ENCODE measurements around the gene ATP6AP2. TPM values are rescaled to one million over a fixed set of nuclear protein-coding genes. Genes with fewer than 3 reads are reported as not detected.
"Not testable (repeated sequence)": the region's sequence is repeated elsewhere in the genome, so short reads cannot be mapped to it uniquely, and the experiment has no call there.

The ATP6AP2 gene
- total RNA-seq, 1 donor = 38.5 TPM

DNA sequence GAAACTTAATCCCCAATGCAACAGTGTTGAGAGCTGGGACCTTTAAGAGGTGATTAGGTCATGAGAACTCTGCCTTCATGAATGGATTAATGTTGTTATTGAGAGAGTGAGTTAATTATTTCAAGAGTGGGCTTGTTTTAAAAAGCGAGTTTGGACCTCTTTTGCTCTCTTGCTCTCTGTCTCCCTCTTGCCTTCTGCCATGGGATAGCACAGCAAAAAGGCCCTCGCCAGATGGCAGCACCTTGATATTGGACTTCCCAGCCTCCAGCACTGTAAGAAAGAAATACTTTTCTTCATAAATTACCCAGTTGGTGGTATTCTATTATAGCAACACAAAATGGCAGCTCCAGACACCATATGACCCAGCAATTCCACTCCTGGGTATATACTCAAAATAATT lies 7.0 kb upstream of the ATP6AP2 start:
- DNase-seq (ENCODE audit: low read depth in 2 of 3, low spot score in 2 of 3) = no peak

DNA sequence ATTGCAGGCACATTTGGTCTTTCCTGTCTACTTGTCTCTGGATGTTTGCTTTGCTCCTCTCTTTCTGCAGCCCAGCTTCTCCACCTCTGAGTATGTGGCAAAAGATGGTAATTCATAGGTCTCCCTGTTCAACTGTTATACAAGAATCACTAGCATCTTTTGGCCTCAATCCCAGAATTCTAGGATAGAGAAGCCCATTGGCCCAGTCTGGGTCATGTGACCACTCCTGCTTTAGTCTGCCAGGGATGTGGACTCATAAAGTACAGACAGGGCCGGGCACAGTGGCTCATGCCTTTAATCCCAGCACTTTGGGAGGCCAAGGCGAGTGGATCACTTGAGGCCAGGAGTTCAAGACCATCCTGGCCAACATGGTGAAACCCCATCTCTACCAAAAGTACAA lies 5.4 kb upstream of the ATP6AP2 start:
- DNase-seq (ENCODE audit: low read depth in 2 of 3, low spot score in 2 of 3) = not testable (repeated sequence)

DNA sequence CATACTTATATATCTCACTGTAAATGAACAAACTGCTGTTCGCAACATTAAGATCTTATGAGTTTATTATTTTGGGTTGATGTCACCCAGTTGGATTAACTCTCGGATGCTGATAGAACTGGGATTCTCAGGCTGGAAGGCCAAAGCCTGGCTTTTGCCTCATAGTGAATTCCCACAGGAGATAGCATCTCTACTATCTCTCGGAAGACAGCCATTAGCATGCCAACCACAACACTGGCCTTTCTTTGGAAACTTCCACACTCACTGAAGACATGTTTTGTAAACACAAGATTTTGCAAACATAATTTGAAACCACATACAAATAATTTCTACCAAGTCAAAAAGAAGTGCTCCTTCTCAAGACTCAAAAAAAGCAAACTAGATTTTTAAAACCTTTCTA lies 4.5 kb upstream of the ATP6AP2 start:
- no peak for DNase-seq (ENCODE audit: low read depth in 2 of 3, low spot score in 2 of 3)

DNA sequence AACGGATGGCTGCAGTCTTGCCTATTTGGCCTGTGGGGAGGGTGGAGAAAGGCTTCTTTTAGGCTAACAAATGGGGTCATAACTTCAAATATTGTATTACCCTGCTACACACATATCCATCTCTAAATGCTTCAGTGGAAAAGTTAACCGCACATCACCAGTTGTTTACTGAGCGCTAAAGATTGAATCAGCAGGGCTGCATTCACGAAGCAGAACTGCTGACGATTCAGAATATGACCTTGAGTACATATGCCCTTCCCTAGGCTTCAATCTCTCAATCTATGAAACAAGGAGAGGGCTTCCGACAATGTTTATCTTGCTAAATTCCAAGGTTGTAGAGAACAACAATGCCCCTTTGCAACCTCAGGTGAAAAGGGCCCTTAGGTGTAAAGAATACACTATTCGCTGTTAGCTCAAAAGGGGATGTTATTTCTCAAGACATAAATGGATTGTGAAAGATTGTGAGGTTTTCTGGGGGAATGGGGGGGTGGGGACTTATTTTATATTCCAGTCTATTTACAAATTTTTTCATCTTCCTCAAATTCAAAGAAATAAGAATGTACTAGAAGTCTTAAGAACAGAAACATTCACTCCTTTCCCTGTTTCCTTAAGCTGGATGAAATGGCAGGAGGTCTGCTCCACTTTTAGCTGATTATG lies 2.6 kb upstream of the ATP6AP2 start:
- no peak for DNase-seq (ENCODE audit: low read depth in 2 of 3, low spot score in 2 of 3)

DNA sequence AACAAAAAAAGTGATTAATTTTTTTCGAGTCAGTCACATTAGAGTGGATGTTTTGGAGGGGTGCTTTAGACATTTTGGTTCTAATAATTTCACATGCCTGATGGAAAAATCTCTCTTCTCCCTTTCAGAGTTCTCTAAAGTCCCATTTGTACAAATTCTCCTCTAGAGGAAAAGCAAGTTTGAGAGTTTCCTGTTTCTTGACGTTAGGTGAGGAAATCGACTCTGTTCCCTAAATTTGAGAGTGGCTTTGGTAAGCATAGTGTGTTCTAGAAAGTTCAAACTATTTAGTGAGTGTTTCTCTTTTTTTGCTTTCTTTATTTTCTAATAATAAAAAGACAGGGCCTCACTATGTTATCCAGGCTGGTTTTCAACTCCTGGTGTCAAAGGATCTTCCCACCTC lies 1.6 kb upstream of the ATP6AP2 start:
- DNase-seq (ENCODE audit: low read depth in 2 of 3, low spot score in 2 of 3) = no peak

DNA sequence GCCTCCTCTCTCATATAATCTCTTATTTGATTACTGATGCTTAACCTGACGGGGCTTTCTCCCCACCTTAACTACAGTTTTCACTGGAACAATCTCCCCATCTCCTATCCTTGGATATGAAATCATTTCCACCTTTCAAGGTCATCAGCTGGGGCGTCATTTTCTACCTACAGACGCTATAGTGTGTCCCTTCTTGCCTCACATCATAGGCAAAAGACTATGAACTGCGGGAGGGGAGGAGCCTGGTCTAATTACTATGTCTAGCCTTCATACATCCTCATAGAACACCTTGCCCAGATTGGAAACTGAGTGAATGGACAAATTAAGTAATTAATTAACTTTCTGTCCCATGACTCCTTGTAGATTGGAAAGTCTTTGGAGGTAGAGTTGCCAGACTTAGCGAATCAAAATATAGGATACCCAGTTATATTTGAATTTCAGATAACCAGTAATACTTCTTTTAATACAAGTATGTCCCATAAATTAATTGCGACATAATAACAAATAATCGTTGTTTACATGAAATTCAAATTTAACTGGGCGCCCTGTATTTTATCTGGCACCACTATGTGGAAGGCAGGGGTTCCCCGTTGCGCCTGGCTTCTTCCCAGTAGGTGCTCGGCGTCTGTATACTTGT lies 752 bp upstream of the ATP6AP2 start:
- no peak for DNase-seq (ENCODE audit: low read depth in 2 of 3, low spot score in 2 of 3)

DNA sequence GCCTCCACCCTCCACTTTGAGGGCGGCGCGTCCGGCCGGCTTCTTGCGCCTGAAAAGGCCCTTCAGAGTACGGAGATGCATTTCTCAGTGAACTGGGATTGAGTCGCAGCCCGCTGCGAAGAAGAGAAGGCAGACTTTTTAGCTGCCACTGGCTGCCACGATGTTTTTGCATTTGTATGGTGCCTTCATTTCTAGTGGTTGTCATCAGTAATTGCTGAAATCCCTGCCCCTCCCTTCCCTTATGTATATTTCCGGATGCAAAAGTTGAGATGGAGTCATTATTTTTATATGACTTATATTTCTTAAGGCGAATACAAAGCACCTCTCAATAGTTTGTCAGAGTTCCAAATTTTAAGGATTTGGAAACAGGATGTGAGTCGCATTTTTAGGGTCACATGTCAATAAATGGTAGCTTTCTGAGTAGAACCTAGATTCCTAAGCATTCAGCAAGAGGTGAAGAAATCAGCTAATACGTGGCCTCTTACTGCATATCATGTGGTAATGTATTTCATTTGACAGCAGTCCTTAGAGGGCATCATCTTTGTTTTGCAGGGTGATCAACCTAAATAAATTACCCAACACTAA lies 658 bp downstream of the ATP6AP2 start:
- DNase-seq (ENCODE audit: low read depth in 2 of 3, low spot score in 2 of 3) = peak in 1 of 3 donors; percentile 52

DNA sequence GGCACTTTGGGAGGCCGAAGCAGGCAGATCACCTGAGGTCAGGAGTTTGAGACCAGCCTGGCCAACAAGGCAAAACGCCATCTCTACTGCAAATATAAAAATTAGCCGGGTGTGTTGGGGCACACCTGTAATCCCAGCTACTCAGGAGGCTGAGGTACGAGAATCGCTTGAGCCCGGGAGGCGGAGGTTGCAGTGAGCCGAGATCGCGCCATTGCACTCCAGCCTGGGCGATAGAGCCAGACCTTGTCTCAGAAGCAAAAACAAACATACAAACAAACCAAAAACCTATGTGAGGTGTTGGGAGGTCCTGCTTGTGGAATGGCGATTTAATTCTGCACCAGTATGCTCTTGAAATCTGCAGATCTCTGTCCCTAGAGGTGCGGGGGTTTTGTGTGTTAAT lies 1.4 kb downstream of the ATP6AP2 start:
- DNase-seq (ENCODE audit: low read depth in 2 of 3, low spot score in 2 of 3) = not testable (repeated sequence)

DNA sequence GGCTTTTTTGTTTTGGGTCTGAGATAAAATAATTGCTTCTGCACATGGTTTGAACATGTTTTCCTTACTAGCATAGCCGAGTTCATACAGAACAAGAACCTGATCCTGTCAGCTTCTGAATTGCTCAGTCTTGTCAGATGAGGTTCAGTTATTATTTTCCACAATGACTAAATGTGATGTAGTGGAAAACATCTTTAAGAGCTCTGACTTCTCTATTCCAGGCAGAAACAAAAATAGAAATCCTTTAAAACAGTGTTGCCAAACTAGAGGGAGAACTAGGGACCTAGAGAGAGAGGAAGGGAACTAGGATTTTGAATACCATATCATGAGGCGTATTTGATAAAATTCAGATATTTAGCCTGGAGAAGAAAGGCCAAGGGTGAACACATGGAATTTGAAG lies 2.0 kb downstream of the ATP6AP2 start:
- DNase-seq (ENCODE audit: low read depth in 2 of 3, low spot score in 2 of 3) = no peak

DNA sequence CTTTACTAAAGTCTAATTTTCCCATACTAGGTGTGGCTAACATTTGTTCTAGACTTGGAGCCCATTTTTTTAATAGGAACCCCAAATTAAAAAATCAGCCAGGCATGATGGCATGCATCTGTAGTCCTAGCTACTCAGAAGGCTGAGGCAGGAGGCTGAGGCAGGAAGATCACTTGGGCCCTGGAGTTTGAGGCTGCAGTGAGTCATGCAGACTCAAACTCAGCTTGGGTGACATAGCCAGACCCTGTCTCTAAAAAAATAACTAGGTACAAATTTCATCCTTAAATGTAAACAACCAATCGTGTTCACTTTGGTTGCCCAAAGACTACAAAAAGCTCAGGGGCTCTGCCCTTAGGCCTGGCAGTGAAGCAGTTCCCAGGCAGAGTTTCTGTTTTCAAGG lies 6.9 kb downstream of the ATP6AP2 start:
- DNase-seq (ENCODE audit: low read depth in 2 of 3, low spot score in 2 of 3) = not testable (repeated sequence)

DNA sequence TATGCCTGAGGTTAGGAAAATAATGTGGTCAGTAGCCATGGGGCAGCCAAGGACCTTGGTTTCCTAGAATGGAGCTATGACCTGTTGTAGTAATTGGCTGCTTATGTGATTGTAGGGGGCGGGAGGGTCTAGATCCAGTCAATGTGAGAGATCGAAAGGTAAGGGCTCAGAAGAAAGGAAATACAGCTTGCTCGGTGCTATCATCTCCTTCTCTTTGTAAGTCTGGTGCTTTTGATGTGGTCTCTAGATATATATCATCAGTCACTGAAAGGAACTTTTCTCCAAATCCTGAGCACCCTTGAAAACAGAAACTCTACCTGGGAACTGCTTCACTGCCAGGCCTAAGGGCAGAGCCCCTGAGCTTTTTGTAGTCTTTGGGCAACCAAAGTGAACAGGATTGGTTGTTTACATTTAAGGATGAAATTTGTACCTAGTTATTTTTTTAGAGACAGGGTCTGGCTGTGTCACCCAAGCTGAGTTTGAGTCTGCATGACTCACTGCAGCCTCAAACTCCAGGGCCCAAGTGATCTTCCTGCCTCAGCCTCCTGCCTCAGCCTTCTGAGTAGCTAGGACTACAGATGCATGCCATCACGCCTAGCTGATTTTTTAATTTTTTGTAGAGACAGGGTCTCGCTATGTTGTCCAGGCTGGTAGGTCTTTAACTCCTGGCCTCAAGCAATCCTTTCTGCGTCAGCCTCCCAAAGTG lies 9.0 kb downstream of the ATP6AP2 start:
- DNase-seq (ENCODE audit: low read depth in 2 of 3, low spot score in 2 of 3) = not testable (repeated sequence)

DNA sequence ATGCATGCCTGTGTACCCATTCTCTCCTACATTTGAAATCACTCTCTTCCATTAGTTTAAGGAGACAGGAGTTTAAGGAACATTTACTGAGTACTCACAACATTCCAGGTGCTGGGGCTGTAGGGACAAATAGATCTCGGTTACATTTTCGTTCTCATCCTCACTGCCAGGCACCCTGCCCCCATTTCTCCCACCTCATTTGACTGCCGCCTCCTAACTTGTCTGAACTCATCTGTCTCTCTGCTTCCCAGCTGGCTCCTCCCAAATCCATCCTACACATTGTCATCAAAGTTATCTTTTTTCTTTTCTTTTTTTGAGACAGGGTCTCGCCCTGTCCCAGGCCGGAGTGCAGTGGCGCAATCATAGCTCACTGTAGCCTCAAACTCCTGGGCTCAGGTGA lies 22.7 kb downstream of the ATP6AP2 start:
- no peak for DNase-seq (ENCODE audit: low read depth in 2 of 3, low spot score in 2 of 3)

DNA sequence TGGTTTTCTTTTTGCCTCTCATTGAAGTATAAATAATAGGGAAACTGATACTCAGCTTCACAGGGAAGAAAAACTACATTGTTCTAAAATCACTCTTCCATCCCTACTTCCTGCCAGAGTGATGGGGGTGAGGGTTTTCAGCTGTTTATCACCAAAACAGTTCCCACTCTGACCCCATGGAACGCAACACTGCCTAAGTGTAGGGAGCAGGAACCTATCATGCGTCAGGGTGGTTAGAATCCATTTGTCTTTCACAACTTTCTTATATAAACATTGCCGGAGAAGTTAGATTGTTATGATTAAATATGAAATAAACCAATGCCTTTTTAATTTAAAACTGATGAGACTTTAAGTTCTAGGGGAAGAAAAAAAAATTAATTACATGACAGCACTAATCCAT lies 26.6 kb downstream of the ATP6AP2 start:
- DNase-seq (ENCODE audit: low read depth in 2 of 3, low spot score in 2 of 3) = no peak

DNA sequence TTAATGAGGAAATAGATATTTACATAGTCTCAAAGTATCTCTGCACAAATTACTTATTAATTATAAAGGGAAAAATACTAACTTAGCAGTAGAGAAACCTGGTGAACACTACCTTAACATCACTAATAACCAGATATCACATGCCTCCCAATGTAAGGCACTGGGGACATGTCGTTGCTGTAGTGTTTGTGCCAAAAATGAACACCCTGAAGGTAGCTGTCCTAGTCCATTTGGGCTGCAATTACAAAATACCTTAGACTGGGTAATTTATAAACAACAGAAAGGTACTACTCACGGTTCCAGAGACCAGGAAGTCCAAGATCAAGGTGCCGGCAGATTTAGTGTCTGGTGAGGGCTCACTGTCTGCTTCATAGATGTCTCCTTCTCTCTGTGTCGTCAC lies 31.7 kb downstream of the ATP6AP2 start:
- DNase-seq (ENCODE audit: low read depth in 2 of 3, low spot score in 2 of 3) = no peak

DNA sequence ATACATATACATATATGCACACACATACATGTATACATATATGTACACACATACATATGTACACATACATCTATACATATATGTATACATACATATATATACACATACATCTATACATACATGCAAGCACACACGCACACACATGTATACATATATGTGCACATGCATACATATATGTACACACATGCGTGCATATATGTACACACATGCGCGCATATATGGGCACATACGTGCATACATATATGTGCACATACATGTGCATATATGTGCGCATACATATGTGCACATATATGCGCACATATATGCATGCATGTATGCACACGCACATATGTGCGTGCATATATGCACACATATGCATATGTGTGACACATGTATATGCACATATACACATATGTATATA lies 35.2 kb downstream of the ATP6AP2 start:
- DNase-seq (ENCODE audit: low read depth in 2 of 3, low spot score in 2 of 3) = no peak

DNA sequence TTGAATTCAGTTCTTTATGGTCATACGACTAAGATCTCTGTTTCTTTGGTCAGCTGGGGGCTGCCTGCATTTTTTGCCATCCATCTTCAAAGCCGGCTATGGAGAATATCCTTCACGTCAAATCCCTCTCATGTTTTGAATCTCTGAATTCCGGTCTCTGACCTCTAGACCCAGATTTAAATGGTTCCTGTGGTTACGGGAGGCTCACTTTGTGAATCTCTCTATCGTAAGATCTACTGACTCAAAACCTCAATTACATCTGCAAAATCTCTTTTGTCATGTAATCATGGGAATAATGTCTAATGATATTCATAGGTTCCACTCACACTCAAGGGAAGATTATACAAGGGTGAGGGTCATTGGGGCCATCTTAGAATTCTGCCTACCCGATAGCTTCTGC lies 36.8 kb downstream of the ATP6AP2 start:
- no peak for DNase-seq (ENCODE audit: low read depth in 2 of 3, low spot score in 2 of 3)

DNA sequence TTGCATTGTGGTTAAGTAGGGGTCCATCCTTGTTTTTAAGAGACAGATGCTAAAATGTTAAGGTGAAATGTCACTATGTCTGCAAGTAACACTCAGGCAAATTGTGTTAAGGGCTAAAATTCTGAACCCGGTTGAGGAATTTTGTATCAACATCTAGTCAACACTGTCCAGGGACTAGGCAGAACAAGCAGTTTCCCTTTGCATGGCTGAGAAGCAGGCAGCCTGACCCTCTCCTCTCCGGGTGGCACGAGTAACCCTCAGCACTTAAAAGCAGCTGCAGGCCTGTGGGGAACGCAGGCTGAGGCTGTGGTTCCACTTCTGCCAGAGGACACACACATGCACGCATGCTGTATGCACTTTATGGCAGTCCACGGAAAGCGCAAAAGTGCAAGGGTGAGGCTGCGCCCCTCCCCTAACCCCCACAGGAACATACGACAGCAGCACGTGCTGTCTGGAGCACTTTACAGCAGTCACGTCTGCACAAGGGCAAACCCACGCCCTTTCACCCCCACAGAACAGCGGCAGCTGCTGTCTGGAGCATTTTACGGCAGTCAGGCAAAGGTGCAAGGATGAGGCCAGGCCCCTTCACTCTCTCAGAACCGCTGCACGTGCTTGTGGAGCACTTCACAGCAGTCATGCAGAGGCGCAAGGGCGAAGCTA lies 41.8 kb downstream of the ATP6AP2 start:
- DNase-seq (ENCODE audit: low read depth in 2 of 3, low spot score in 2 of 3) = no peak

DNA sequence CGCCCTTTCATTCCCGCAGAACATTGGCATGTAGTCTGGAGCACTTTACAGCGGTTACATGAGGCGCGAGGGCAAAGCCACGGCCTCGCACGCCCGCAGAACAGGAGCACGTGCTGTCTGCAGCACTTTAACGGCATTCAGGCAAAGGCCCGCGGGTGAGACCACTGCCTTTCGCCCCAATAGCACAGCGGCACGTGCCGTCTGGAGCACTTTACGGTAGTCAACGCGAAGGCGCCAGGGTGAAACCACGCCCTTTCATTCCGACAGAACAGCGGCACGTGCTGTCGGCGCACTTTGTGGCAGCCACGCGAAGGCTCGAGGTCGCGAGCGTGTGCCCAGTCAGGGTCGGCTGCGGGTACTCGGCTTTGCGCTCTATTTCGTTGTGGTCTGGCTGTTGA lies 42.4 kb downstream of the ATP6AP2 start, which contains the start of gene MPC1L:
MPC1L (plus strand) TSS at position 290 of the 398 bp plus-strand sequence. CDS start 138 bp downstream, outside the sequence.
- DNase-seq (ENCODE audit: low read depth in 2 of 3, low spot score in 2 of 3) = no peak

DNA sequence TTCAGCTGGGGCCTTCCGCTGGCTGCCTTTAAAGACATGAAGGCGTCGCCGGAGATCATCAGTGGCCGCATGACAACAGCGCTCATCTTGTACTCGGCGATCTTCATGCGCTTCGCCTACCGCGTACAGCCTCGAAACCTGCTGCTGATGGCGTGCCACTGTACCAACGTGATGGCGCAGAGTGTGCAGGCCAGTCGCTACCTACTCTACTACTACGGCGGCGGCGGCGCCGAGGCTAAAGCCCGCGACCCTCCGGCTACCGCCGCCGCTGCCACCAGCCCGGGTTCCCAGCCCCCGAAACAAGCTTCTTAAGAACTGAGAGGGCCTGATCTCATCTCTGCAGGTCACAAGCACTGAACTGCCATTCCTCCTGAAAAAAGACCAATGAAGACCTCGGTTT lies 42.9 kb downstream of the ATP6AP2 start:
- DNase-seq (ENCODE audit: low read depth in 2 of 3, low spot score in 2 of 3) = no peak

DNA sequence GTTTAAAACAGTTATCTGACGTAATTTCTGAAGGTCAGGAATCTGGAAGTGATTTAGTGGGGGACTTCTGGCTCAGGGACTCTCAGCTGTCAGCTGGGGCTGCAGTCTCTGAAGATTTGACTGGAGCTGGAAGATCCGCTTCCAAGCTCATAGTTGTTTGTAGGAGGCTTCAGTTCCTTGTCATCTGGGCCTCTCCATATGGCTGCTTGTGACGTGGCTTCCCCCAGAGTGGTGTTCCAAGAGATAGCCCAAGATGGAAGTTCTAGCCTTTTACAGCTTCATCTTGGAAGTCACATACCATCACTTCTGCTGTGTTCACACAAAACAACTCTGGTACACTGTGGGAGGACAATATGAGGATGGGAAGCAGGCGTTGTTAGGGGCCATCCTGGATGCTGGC lies 44.5 kb downstream of the ATP6AP2 start:
- no peak for DNase-seq (ENCODE audit: low read depth in 2 of 3, low spot score in 2 of 3)

DNA sequence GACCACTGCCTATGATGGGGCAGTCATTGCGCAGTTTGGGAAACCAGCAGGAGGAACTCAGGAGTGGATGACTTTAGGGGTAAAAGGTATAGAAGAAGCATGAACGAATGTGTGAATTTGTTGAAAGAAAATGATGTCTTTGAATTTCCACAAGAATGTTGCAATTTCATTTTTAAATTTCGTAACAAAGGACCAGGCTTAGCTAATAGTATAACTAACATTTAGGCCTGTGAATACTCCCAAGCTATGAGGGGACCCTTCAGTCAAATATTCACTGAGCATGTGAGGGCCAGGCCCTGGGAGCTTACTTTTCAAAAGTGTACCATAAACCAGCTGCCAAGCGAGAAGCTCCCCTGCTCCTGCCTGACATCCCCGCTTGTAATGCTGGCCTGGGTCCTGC lies 47.7 kb downstream of the ATP6AP2 start:
- DNase-seq (ENCODE audit: low read depth in 2 of 3, low spot score in 2 of 3) = no peak
